Common myeloid progenitor, CD34-positive (primary cell): ENCODE results near the gene OTUB2.

Experiments used
- CTCF ChIA-PET: fragments of 350-600 bp; sonication (Branson Sonifier 250); formaldehyde crosslinking; loops from one replicate; lab custom pipeline; 2021; ENCODE audit warnings: antibody characterized with exemption; lab: Charles Lee
- POLR2A ChIA-PET: fragments of 350-600 bp; sonication (Branson Sonifier 250); formaldehyde crosslinking; loops from one replicate; lab custom pipeline; 2021; ENCODE audit warnings: antibody characterized with exemption; lab: Charles Lee
- DNase-seq, 3 donors: peaks; one replicate each; pipeline versions ENCODE4 v3.0.0 to v3.0.0-alpha.2; 2013
- H3K27ac ChIP-seq, 2 experiments: 1 replicate in 1 of 2; 2 replicates in 1 of 2; pipeline ENCODE4 v1.7.0; 2013; ENCODE audit warnings: inconsistent platforms in 2 of 2, low read length in 2 of 2, mild to moderate bottlenecking in 2 of 2, low read depth in 1 of 2, moderate library complexity in 1 of 2; ENCODE audit not compliant: severe bottlenecking in 2 of 2, insufficient read depth in 1 of 2, poor library complexity in 1 of 2
- H3K27me3 ChIP-seq, 5 experiments: replicated peaks in 2 of 5; 1 replicate in 3 of 5; 2 replicates in 2 of 5; pipeline versions ENCODE4 v1.6.1 to v1.7.0; 2013; ENCODE audit warnings: low read length in 4 of 5, mild to moderate bottlenecking in 2 of 5, moderate library complexity in 2 of 5, inconsistent platforms in 1 of 5; ENCODE audit not compliant: insufficient read depth in 5 of 5, control insufficient read depth in 4 of 5
- H3K36me3 ChIP-seq, 4 experiments: 1 replicate in 2 of 4; 2 replicates in 2 of 4; pipeline versions ENCODE4 v1.6.1 to v1.7.0; 2013; ENCODE audit warnings: low read length in 3 of 4, control low read depth in 1 of 4, mild to moderate bottlenecking in 1 of 4; ENCODE audit not compliant: control insufficient read depth in 4 of 4, insufficient read depth in 4 of 4
- H3K4me1 ChIP-seq, 4 experiments: 1 replicate in 3 of 4; 2 replicates in 1 of 4; pipeline versions ENCODE4 v1.6.1 to v1.7.1; 2013; ENCODE audit warnings: low read length in 3 of 4, mild to moderate bottlenecking in 3 of 4, control low read depth in 1 of 4, inconsistent platforms in 1 of 4, moderate library complexity in 1 of 4; ENCODE audit not compliant: control insufficient read depth in 4 of 4, insufficient read depth in 4 of 4; ENCODE audit errors: control extremely low read depth in 1 of 4
- H3K4me3 ChIP-seq, 7 experiments: 1 replicate in 4 of 7; 2 replicates in 3 of 7; pipeline versions ENCODE4 v1.5.1 to v1.7.0; 2013; ENCODE audit warnings: mild to moderate bottlenecking in 7 of 7, low read length in 6 of 7, moderate library complexity in 6 of 7, inconsistent platforms in 2 of 7, low read depth in 2 of 7, control low read depth in 1 of 7; ENCODE audit not compliant: insufficient read depth in 4 of 7, control insufficient read depth in 1 of 7; ENCODE audit errors: extremely low read depth in 1 of 7
- H3K9me3 ChIP-seq, 5 experiments: 1 replicate in 4 of 5; 2 replicates in 1 of 5; pipeline versions ENCODE4 v1.6.1 to v1.7.1; 2013; ENCODE audit warnings: low read length in 4 of 5, mild to moderate bottlenecking in 2 of 5, inconsistent platforms in 1 of 5, low read depth in 1 of 5, moderate library complexity in 1 of 5; ENCODE audit not compliant: control insufficient read depth in 4 of 5, insufficient read depth in 2 of 5; ENCODE audit errors: control extremely low read depth in 1 of 5
- WGBS: methylation state at CpG from one replicate; pipeline ENCODE4 v1.1.5; 2013; ENCODE audit not compliant: insufficient coverage; 5-methylcytosine and 5-hydroxymethylcytosine counted together

Gene OTUB2

GRCh38 chr14:94088516-94088915 is 62.4 kb downstream of the OTUB2 start:
- ChIA-PET POLR2A (no interaction called here), CTCF (interaction anchor here (1.2 kb wide), 1 partner anchor 48 kb away, joined by 3 read pairs; no protein-coding TSS in a partner anchor)
- no peak overlapping the region for H3K27ac ChIP-seq
- 90% methylated on average over 4 of the region's 5 CpGs for WGBS
- H3K4me3 ChIP-seq = no peak overlapping the region
- H3K4me1 ChIP-seq = no peaks in the 10 kb centered on the region
- DNase-seq = no peak
- no peaks in the 10 kb centered on the region for H3K36me3 ChIP-seq
- H3K9me3 ChIP-seq = peaks cover 0 to 2% (median 0%) of the 10 kb centered on the region in 5 experiments
- no peaks in the 10 kb centered on the region for H3K27me3 ChIP-seq

DNA sequence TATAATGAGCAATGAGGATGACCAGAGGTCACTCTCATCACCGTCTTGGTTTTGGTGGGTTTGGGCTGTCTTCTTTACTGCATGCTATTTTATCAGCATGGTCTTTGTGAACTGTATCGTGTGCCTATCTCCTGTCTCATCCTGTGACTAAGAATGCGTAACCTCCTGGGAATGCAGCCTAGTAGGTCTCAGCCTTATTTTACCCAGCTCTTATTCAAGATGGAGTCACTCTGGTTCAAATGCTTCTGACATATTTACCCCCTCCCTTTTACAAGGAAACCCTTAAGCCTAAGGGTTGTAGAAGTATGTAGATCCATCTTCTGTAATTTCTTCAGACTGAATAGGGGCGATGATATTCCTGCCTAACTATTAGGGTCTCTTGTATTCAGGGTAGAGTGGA is 63.3 kb downstream of the OTUB2 start:
- Histone ChIP-seq H3K4me1 (no peaks in the 10 kb centered on the region), H3K36me3 (no peaks in the 10 kb centered on the region), H3K27ac (no peak overlapping the region), H3K27me3 (no peaks in the 10 kb centered on the region), H3K9me3 (peaks cover 0 to 2% (median 0%) of the 10 kb centered on the region in 5 experiments), H3K4me3 (no peak overlapping the region)
- ChIA-PET POLR2A (no interaction called here), CTCF (no interaction called here)
- WGBS = 87% methylated on average over 3 of the region's 4 CpGs
- DNase-seq = no peak

DNA sequence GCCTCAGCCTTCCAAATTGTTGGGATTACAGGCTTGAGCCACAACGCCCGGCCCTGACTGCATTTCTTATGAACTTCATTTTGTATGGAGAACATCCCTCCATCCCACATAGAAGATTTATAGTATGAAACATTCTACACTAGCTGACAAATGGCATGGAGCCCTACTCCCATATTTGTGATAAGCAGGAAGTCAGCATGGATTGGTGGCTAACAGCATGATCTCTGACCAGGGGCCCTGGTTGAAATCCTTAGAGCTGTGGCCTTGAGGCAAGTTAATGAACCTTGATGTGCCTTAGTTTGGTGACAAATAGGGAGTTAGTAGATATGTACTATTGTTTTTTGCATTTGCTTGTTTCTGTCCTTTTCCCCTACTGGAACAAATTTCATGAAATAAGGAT is 67.3 kb downstream of the OTUB2 start:
- ChIA-PET POLR2A (no interaction called here), CTCF (no interaction called here)
- Histone ChIP-seq H3K36me3 (peaks cover 0 to 4% (median under 1%) of the 10 kb centered on the region in 4 experiments), H3K27me3 (no peaks in the 10 kb centered on the region), H3K4me1 (no peaks in the 10 kb centered on the region), H3K4me3 (no peak overlapping the region), H3K9me3 (no peaks in the 10 kb centered on the region), H3K27ac (no peak overlapping the region)
- DNase-seq = no peak
- WGBS = 100% methylated on average over 2 of the region's 2 CpGs

DNA sequence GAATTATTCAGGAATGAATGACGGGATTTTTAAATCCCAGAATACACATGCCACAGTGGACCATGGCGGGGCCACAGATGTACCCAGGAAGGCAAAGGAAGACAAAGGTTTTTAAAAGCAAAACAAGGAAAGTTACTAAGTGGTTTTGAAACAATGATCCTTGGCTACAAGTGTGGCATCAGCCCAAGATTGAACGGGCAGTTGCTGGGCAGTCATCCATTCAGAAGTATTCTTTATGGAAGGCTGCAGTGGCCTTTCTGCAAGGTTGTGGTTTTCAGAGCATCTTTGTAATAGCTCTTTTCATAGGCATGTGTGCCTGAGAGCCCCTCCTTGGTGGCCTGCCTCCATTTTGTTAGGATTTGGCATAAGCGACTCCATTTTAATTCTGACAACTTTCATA is 71.0 kb downstream of the OTUB2 start:
- ChIA-PET POLR2A (no interaction called here), CTCF (no interaction called here)
- no peak for DNase-seq
- H3K27me3 ChIP-seq = no peaks in the 10 kb centered on the region
- H3K36me3 ChIP-seq = peaks cover 0 to 8% (median under 1%) of the 10 kb centered on the region in 4 experiments
- H3K27ac ChIP-seq = no peak overlapping the region
- no peaks in the 10 kb centered on the region for H3K4me1 ChIP-seq
- no peaks in the 10 kb centered on the region for H3K9me3 ChIP-seq
- H3K4me3 ChIP-seq = no peak overlapping the region
- WGBS = 100% methylated on average over 3 of the region's 4 CpGs
